HepG2 (cell line): Measurements from ENCODE around the gene ROMO1. TPM values are rescaled to one million over a fixed set of nuclear protein-coding genes. Genes with fewer than 3 reads are reported as not detected.

Experiments used
- ARID2 ChIP-seq: sonication (generic); formaldehyde crosslinking; IDR thresholded peaks from 2 replicates; pipeline ENCODE4 v1.8.1; 2022; ENCODE audit warnings: mild to moderate bottlenecking, missing genetic modification reagents, borderline replicate concordance
- DNMT3B ChIP-seq: conservative IDR thresholded peaks from 2 replicates; pipeline ENCODE4 v1.6.1; 2016; ENCODE audit warnings: missing biosample characterization, control low read depth
- HMGXB3 ChIP-seq: sonication (generic); formaldehyde crosslinking; IDR thresholded peaks from 2 replicates; pipeline ENCODE4 v1.4.0; 2020; ENCODE audit warnings: missing genetic modification reagents, borderline replicate concordance
- LBX2 ChIP-seq: sonication (generic); formaldehyde crosslinking; IDR thresholded peaks from 2 replicates; pipeline ENCODE4 v1.5.0; 2020; ENCODE audit warnings: missing genetic modification reagents, mild to moderate bottlenecking, borderline replicate concordance
- NR2F2 ChIP-seq: IDR thresholded peaks from 2 replicates; pipeline ENCODE4 v1.6.1; 2012; ENCODE audit warnings: low read depth, inconsistent platforms, borderline replicate concordance
- PCBP1 ChIP-seq: fragments of 200-400 bp; formaldehyde crosslinking; IDR thresholded peaks from 2 replicates; pipeline ENCODE4 v1.6.1; 2017; ENCODE audit warnings: mild to moderate bottlenecking, low read depth, low read length, borderline replicate concordance
- PRMT3 ChIP-seq: sonication (generic); formaldehyde crosslinking; IDR thresholded peaks from 2 replicates; pipeline ENCODE4 v1.8.1; 2022; ENCODE audit warnings: low read depth, mild to moderate bottlenecking, moderate library complexity, missing genetic modification reagents, borderline replicate concordance
- SOX5 ChIP-seq: IDR thresholded peaks from 2 replicates; pipeline ENCODE4 v1.6.1; 2016; ENCODE audit warnings: borderline replicate concordance
- TBX3 ChIP-seq: fragments of 450-650 bp; IDR thresholded peaks from 2 replicates; pipeline ENCODE4 v1.6.1; 2017; ENCODE audit warnings: antibody characterized with exemption, mild to moderate bottlenecking, inconsistent platforms, borderline replicate concordance
- ZNF337 ChIP-seq: sonication (generic); formaldehyde crosslinking; IDR thresholded peaks from 2 replicates; pipeline ENCODE4 v1.5.1; 2020; ENCODE audit warnings: missing genetic modification reagents, low read depth, mild to moderate bottlenecking, borderline replicate concordance
- ZSCAN20 ChIP-seq: sonication (generic); formaldehyde crosslinking; IDR thresholded peaks from 2 replicates; pipeline ENCODE4 v1.4.0; 2020; ENCODE audit warnings: missing genetic modification reagents, mild to moderate bottlenecking, borderline replicate concordance
- polyA plus RNA-seq, 8 experiments: library from polyadenylated mRNA; depleted of rRNA in 3 of 8; stranded (reverse) in 7 of 8; unstranded in 1 of 8; fragments of >200 nt; fragmentation: Illumina TruSeq in 4 of 8; extraction: Trizol in 4 of 8; gene quantifications; 2 replicates each; pipeline versions ENCODE4 v1.2.1 to v1.2.3, GENCODE V29; 2011 to 2016; ENCODE audit warnings: low read depth in 4 of 8, missing spikeins in 1 of 8, mixed read lengths in 1 of 8; ENCODE audit not compliant: insufficient read depth in 1 of 8
- total RNA-seq, 5 experiments: library from RNA; depleted of rRNA; stranded (reverse); fragments of >200 nt; fragmentation: Illumina TruSeq; extraction: Trizol; gene quantifications; 2 replicates each; pipeline ENCODE4 v1.2.3, GENCODE V29; 2016; ENCODE audit warnings: low read depth in 1 of 5
- TF ChIP-seq, protein P1 (sequence below): sonication (generic); formaldehyde crosslinking; IDR thresholded peaks from 2 replicates; pipeline ENCODE4 v1.5.0; 2020; ENCODE audit warnings: missing genetic modification reagents
- TF ChIP-seq, protein P2 (sequence below): sonication (generic); formaldehyde crosslinking; IDR thresholded peaks from 2 replicates; pipeline ENCODE4 v1.5.0; 2020; ENCODE audit warnings: mild to moderate bottlenecking, missing genetic modification reagents
- TF ChIP-seq, protein P3 (sequence below): IDR thresholded peaks from 2 replicates; pipeline ENCODE4 v1.6.1; 2016; ENCODE audit warnings: missing genetic modification reagents, missing compliant biosample characterization

The ROMO1 gene
- total and polyA plus RNA-seq, 2 of the 13 experiments (the other 11 are each of a cell fraction or from before 2014, with no cell fraction given), result 636 to 755 TPM

DNA sequence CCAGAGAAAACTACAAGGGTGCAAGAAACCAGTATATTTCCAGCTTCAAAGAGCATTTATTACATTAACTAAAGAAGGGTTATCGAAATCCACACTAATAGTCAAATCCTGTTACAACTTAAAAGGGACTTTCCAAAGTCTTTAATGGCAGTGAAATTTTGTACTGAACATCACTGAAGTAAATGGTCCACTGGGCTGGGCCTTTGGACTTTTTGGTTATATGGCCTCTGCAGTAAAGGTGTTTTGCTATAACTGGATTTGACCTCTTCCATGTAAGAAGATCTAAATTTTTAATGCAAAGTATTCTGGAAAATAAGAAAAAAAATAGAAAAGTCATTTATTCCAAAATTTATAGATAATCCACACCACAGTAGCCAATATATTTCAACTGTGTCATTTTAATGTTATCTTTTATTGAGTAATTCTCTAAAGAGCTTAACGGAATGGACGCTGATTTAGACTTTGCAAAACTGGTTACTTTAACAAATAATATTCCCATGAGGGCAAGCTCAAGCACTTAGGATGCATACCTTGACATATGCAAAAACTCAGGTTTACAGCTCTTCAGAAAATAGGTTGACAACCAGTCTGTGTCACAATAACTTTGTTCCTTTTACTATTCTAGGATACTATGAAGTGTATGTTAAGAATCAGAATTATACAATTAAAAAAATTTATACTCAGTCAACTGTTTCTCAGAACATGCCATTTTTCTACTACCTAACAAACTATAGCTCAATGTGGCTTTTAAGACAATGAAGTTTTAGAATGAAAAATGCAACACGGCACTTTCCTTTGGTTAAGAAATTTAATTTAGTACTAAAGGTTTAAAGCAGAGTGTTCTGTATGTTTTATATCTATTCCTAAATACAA, 35.8 kb downstream of the ROMO1 start (continued):
- TF ChIP-seq HMGXB3 (no peak), ZSCAN20 (no peak), NR2F2 (no peak), DNMT3B (no peak), ZNF337 (CRISPR knock-in tag) (no peak), ARID2 (CRISPR knock-in tag) (no peak), LBX2 (CRISPR knock-in tag) (no peak), PCBP1 (no peak), TBX3 (no peak), SOX5 (CRISPR knock-in tag) (no peak), PRMT3 (CRISPR knock-in tag) (no peak)
- TF ChIP-seq, protein P1, sequence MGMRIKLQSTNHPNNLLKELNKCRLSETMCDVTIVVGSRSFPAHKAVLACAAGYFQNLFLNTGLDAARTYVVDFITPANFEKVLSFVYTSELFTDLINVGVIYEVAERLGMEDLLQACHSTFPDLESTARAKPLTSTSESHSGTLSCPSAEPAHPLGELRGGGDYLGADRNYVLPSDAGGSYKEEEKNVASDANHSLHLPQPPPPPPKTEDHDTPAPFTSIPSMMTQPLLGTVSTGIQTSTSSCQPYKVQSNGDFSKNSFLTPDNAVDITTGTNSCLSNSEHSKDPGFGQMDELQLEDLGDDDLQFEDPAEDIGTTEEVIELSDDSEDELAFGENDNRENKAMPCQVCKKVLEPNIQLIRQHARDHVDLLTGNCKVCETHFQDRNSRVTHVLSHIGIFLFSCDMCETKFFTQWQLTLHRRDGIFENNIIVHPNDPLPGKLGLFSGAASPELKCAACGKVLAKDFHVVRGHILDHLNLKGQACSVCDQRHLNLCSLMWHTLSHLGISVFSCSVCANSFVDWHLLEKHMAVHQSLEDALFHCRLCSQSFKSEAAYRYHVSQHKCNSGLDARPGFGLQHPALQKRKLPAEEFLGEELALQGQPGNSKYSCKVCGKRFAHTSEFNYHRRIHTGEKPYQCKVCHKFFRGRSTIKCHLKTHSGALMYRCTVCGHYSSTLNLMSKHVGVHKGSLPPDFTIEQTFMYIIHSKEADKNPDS (CRISPR knock-in tag), result no peak
- TF ChIP-seq, protein P2, sequence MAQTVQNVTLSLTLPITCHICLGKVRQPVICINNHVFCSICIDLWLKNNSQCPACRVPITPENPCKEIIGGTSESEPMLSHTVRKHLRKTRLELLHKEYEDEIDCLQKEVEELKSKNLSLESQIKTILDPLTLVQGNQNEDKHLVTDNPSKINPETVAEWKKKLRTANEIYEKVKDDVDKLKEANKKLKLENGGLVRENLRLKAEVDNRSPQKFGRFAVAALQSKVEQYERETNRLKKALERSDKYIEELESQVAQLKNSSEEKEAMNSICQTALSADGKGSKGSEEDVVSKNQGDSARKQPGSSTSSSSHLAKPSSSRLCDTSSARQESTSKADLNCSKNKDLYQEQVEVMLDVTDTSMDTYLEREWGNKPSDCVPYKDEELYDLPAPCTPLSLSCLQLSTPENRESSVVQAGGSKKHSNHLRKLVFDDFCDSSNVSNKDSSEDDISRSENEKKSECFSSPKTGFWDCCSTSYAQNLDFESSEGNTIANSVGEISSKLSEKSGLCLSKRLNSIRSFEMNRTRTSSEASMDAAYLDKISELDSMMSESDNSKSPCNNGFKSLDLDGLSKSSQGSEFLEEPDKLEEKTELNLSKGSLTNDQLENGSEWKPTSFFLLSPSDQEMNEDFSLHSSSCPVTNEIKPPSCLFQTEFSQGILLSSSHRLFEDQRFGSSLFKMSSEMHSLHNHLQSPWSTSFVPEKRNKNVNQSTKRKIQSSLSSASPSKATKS, result no peak
- TF ChIP-seq, protein P3, sequence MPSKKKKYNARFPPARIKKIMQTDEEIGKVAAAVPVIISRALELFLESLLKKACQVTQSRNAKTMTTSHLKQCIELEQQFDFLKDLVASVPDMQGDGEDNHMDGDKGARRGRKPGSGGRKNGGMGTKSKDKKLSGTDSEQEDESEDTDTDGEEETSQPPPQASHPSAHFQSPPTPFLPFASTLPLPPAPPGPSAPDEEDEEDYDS (CRISPR knock-in tag), result no peak
